SU-DHL-6 (cell line): ENCODE measurements around the gene PDGFC.

ENCODE experiments used
- EZH2phosphoT487 ChIP-seq: fragments of 200-600 bp; sonication (generic), shearing (Covaris generic); conservative IDR thresholded peaks from 2 replicates; pipeline ENCODE4 v1.6.1; 2018; ENCODE audit warnings: mild to moderate bottlenecking, antibody characterized with exemption, low read length, moderate library complexity, mixed read lengths
- TF ChIP-seq, protein P1 (sequence below): fragments of 200-600 bp; sonication (generic); IDR thresholded peaks from one replicate; pipeline ENCODE4 v1.5.1; 2017; ENCODE audit warnings: antibody characterized with exemption, mild to moderate bottlenecking, low read length, moderate library complexity; ENCODE audit not compliant: insufficient read depth, poor library complexity, severe bottlenecking

DNA sequence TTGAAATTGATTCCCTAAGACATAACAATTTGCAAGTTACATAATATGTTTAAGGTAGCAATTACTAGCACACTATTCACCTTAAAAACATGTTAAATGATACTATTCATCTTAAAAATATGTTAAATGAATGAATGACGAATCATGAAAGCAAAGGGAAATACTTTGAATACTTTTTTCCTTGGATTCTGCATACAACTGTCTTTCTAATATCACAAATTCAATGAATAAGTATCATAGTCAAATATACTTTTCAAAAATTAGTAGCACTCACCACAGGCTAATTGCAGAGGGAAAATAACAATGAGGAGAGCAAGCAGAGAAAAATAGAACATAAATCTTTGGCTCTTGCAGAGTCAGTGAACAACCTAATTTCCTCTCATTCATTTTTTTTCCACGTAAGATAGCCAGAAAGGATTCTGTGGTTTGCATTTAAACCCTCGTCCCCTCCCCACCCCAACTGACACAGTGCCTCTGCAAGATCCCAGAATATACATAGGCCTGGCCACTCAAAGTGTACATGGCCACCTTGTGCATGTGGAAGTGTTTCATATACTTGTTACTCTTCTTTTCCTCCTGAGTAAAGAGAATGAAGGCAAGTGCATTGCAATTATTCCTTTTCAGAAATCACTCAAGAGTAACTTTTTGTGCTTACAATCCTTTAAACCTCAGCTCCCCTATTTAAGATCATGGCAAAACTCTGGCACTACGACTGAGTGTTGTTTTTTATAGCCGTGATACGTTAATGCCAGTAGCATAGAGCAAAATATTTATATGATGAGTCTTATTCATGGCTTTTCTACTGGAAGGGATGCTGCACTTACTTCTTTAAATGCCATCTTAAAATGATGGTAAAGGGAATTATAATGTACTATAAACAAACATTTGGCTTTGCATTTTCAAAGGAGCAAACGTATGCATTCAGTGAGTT, 236.4 kb downstream of the PDGFC start:
- no peak for TF ChIP-seq EZH2phosphoT487
- TF ChIP-seq, protein P1, sequence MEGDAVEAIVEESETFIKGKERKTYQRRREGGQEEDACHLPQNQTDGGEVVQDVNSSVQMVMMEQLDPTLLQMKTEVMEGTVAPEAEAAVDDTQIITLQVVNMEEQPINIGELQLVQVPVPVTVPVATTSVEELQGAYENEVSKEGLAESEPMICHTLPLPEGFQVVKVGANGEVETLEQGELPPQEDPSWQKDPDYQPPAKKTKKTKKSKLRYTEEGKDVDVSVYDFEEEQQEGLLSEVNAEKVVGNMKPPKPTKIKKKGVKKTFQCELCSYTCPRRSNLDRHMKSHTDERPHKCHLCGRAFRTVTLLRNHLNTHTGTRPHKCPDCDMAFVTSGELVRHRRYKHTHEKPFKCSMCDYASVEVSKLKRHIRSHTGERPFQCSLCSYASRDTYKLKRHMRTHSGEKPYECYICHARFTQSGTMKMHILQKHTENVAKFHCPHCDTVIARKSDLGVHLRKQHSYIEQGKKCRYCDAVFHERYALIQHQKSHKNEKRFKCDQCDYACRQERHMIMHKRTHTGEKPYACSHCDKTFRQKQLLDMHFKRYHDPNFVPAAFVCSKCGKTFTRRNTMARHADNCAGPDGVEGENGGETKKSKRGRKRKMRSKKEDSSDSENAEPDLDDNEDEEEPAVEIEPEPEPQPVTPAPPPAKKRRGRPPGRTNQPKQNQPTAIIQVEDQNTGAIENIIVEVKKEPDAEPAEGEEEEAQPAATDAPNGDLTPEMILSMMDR = no peak
